ENCODE results near the gene GPHN. TPM values are rescaled to one million over a fixed set of nuclear protein-coding genes. Genes with fewer than 3 reads are reported as not detected.

Gene GPHN
- polyA plus RNA-seq, 1 donor (not counting 4 experiments of a cell fraction or from before 2014, with no cell fraction given), result 17.6 TPM

DNA sequence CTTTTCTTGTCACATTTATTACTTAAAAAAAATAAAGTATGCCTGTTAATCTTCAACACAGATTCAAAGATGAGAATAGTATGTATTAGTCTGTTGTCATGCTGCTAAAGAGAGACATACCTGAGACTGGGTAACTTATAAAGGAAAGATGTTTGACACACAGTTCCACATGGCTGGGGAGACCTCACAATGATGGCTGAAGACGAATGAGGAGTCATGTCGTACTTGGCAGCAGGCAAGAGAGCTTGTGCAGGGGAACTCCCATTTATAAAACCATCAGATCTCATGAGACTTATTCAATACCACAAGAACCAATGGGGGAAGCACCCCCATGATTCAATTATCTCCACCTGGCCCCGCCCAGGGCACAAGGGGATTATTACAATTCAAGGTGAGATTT, 345.4 kb downstream of the GPHN start:
- H3K4me3 ChIP-seq (ENCODE audit: control insufficient read depth in 2 of 3, extremely low read depth in 1 of 3, insufficient read depth in 2 of 3, low read depth in 1 of 3, low read length in 3 of 3), result no peak overlapping the region
- FAIRE-seq, result no peak

DNA sequence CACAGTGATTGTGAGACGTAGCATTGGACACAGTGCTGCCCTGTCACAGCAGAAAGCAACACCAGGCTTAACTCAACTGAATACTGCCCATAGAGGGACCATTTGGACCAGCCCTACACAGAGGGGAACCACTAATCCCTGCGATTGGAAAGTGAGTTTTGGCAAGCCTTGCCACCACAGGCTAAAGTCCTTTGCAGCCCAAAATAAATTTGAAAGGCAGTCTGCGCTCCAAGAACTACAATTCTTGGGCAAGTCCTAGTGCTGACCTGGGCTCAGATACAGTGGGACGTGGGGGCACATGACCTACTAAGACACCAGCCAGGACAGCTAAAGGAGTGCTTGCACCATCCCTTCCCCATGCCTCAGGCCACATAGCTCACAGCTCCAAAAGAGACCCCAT, 349.9 kb downstream of the GPHN start:
- no peak overlapping the region for H3K4me3 ChIP-seq (ENCODE audit: control insufficient read depth in 2 of 3, extremely low read depth in 1 of 3, insufficient read depth in 2 of 3, low read depth in 1 of 3, low read length in 3 of 3)
- H3K4me1 ChIP-seq (ENCODE audit: control insufficient read depth, extremely low read depth, insufficient read depth, low read length), result peaks cover 3% of the 10 kb centered on the region
- no peak for FAIRE-seq
- DNase-seq (ENCODE audit: low read depth, low spot score), result no peak
- TF ChIP-seq, protein P1, sequence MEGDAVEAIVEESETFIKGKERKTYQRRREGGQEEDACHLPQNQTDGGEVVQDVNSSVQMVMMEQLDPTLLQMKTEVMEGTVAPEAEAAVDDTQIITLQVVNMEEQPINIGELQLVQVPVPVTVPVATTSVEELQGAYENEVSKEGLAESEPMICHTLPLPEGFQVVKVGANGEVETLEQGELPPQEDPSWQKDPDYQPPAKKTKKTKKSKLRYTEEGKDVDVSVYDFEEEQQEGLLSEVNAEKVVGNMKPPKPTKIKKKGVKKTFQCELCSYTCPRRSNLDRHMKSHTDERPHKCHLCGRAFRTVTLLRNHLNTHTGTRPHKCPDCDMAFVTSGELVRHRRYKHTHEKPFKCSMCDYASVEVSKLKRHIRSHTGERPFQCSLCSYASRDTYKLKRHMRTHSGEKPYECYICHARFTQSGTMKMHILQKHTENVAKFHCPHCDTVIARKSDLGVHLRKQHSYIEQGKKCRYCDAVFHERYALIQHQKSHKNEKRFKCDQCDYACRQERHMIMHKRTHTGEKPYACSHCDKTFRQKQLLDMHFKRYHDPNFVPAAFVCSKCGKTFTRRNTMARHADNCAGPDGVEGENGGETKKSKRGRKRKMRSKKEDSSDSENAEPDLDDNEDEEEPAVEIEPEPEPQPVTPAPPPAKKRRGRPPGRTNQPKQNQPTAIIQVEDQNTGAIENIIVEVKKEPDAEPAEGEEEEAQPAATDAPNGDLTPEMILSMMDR (optimal IDR thresholded peaks at IDR 0.05 in 1 of 3, IDR thresholded peaks at IDR 0.05 in 1 of 3, conservative IDR thresholded peaks at IDR 0.05 in 1 of 3; ENCODE audit: extremely low read depth in 1 of 3, insufficient read depth in 2 of 3, low read length in 3 of 3), result no peak
- TF ChIP-seq EZH2 (IDR thresholded peaks at IDR 0.05; ENCODE audit: low read length), result no peak
- no peaks in the 10 kb centered on the region for H3K36me3 ChIP-seq (ENCODE audit: control insufficient read depth in 2 of 2, extremely low read depth in 1 of 2, insufficient read depth in 2 of 2, low read length in 2 of 2)
- no peak overlapping the region for H3K27ac ChIP-seq (ENCODE audit: control insufficient read depth, insufficient read depth, low read length)
- dilution Hi-C loops (cut with MboI; ENCODE audit: extremely low pct_ligation_motif_present, low sequenced_read_pairs), result no loop called here
- H3K4me2 ChIP-seq (ENCODE audit: control insufficient read depth, extremely low read depth, insufficient read depth, low read depth, low read length), result no peak overlapping the region
- H3K9me3 ChIP-seq (ENCODE audit: control insufficient read depth, low read depth, low read length), result no peaks in the 10 kb centered on the region
- H3K79me2 ChIP-seq (ENCODE audit: control insufficient read depth, insufficient read depth, low read length), result no peaks in the 10 kb centered on the region
- no peaks in the 10 kb centered on the region for H3K27me3 ChIP-seq (ENCODE audit: control insufficient read depth, extremely low read depth, insufficient read depth, low read length)
- no peaks in the 10 kb centered on the region for H3K9me1 ChIP-seq (ENCODE audit: control insufficient read depth, extremely low read depth, insufficient read depth, low read length)
- H4K20me1 ChIP-seq (ENCODE audit: control insufficient read depth, extremely low read depth, insufficient read depth, low read length), result no peaks in the 10 kb centered on the region
- H3K9ac ChIP-seq (ENCODE audit: control insufficient read depth, extremely low read depth, insufficient read depth, low read length), result no peak overlapping the region
- no peak overlapping the region for H2AFZ ChIP-seq (ENCODE audit: control insufficient read depth, low read length)

More for the DNA sequence above, 345.4 kb downstream of the GPHN start:
- H3K36me3 ChIP-seq (ENCODE audit: control insufficient read depth in 2 of 2, extremely low read depth in 1 of 2, insufficient read depth in 2 of 2, low read length in 2 of 2), result no peaks in the 10 kb centered on the region
- H3K9ac ChIP-seq (ENCODE audit: control insufficient read depth, extremely low read depth, insufficient read depth, low read length), result no peak overlapping the region
- H4K20me1 ChIP-seq (ENCODE audit: control insufficient read depth, extremely low read depth, insufficient read depth, low read length), result no peaks in the 10 kb centered on the region
- H3K4me2 ChIP-seq (ENCODE audit: control insufficient read depth, extremely low read depth, insufficient read depth, low read depth, low read length), result no peak overlapping the region
- no peak for DNase-seq (ENCODE audit: low read depth, low spot score)
- H3K9me3 ChIP-seq (ENCODE audit: control insufficient read depth, low read depth, low read length), result no peaks in the 10 kb centered on the region
- no peaks in the 10 kb centered on the region for H3K4me1 ChIP-seq (ENCODE audit: control insufficient read depth, extremely low read depth, insufficient read depth, low read length)
- no peak overlapping the region for H3K27ac ChIP-seq (ENCODE audit: control insufficient read depth, insufficient read depth, low read length)
- no peaks in the 10 kb centered on the region for H3K79me2 ChIP-seq (ENCODE audit: control insufficient read depth, insufficient read depth, low read length)
- dilution Hi-C loops (cut with MboI; ENCODE audit: extremely low pct_ligation_motif_present, low sequenced_read_pairs), result no loop called here
- H3K9me1 ChIP-seq (ENCODE audit: control insufficient read depth, extremely low read depth, insufficient read depth, low read length), result no peaks in the 10 kb centered on the region
- H2AFZ ChIP-seq (ENCODE audit: control insufficient read depth, low read length), result no peak overlapping the region
- H3K27me3 ChIP-seq (ENCODE audit: control insufficient read depth, extremely low read depth, insufficient read depth, low read length), result no peaks in the 10 kb centered on the region
- TF ChIP-seq EZH2 (IDR thresholded peaks at IDR 0.05; ENCODE audit: low read length), result no peak
- TF ChIP-seq, protein P1 (optimal IDR thresholded peaks at IDR 0.05 in 1 of 3, IDR thresholded peaks at IDR 0.05 in 1 of 3, conservative IDR thresholded peaks at IDR 0.05 in 1 of 3; ENCODE audit: extremely low read depth in 1 of 3, insufficient read depth in 2 of 3, low read length in 3 of 3), result no peak
